ENCODE measurements around the gene DUOXA2.

- TF ChIP-seq POLR2A (IDR thresholded peaks at IDR 0.05) (no peak), CTCF (IDR thresholded peaks at IDR 0.05) (no peak)
Observed at GRCh38 chr15:45137703-45138102, 23.6 kb downstream of the DUOXA2 start.
